SU-DHL-6 (cell line): ENCODE measurements around the gene PCK1.

ENCODE experiments used
- CTCF ChIP-seq: fragments of 200-600 bp; sonication (generic); IDR thresholded peaks from one replicate; pipeline ENCODE4 v1.5.1; 2017; ENCODE audit warnings: antibody characterized with exemption, mild to moderate bottlenecking, low read length, moderate library complexity; ENCODE audit not compliant: insufficient read depth, poor library complexity, severe bottlenecking
- EZH2phosphoT487 ChIP-seq: fragments of 200-600 bp; sonication (generic), shearing (Covaris generic); conservative IDR thresholded peaks from 2 replicates; pipeline ENCODE4 v1.6.1; 2018; ENCODE audit warnings: mild to moderate bottlenecking, antibody characterized with exemption, low read length, moderate library complexity, mixed read lengths

- no peak for TF ChIP-seq CTCF
- no peak for TF ChIP-seq EZH2phosphoT487
These were observed 42.2 kb downstream of the PCK1 start for GRCh38 chr20:57603120-57603519.
